Fibroblast of lung (primary cell): ENCODE measurements around the gene UTP14A. TPM values are rescaled to one million over a fixed set of nuclear protein-coding genes. Genes with fewer than 3 reads are reported as not detected.

Experiments used
- DNase-seq, 2 donors: peaks; one replicate each; pipeline versions ENCODE4 v3.0.0 to v3.0.0-alpha.2; 2010; ENCODE audit warnings: low read depth in 2 of 2
- H2AFZ ChIP-seq: 2 replicates; pipeline ENCODE4 v1.5.1; 2012; ENCODE audit warnings: low read length, control low read depth, inconsistent platforms
- H3K27ac ChIP-seq: 2 replicates; pipeline ENCODE4 v1.5.1; 2011; ENCODE audit warnings: low read length, control low read depth; ENCODE audit not compliant: insufficient read depth
- H3K27me3 ChIP-seq: 2 replicates; pipeline ENCODE4 v1.5.1; 2011; ENCODE audit warnings: mild to moderate bottlenecking, low read length; ENCODE audit not compliant: control insufficient read depth, insufficient read depth
- H3K36me3 ChIP-seq: 2 replicates; pipeline ENCODE4 v1.5.1; 2011; ENCODE audit warnings: low read length; ENCODE audit not compliant: control insufficient read depth, insufficient read depth
- H3K4me1 ChIP-seq: 2 replicates; pipeline ENCODE4 v1.5.1; 2011; ENCODE audit warnings: low read length; ENCODE audit not compliant: control insufficient read depth, insufficient read depth; ENCODE audit errors: extremely low read depth
- H3K4me2 ChIP-seq: 2 replicates; pipeline ENCODE4 v1.5.1; 2011; ENCODE audit warnings: low read length, control low read depth; ENCODE audit not compliant: insufficient read depth; ENCODE audit errors: extremely low read depth
- H3K4me3 ChIP-seq, 4 experiments: fragments of 200-600 bp in 1 of 4; sonication (generic) in 1 of 4; replicated peaks in 1 of 4; 2 replicates each; pipeline ENCODE4 v1.5.1; 2011 to 2016; ENCODE audit warnings: low read length in 4 of 4, low read depth in 3 of 4, mild to moderate bottlenecking in 3 of 4, control low read depth in 2 of 4, inconsistent platforms in 1 of 4, mixed read lengths in 1 of 4; ENCODE audit not compliant: insufficient read depth in 1 of 4; ENCODE audit errors: control extremely low read depth in 1 of 4
- H3K79me2 ChIP-seq: 2 replicates; pipeline ENCODE4 v1.5.1; 2012; ENCODE audit warnings: mild to moderate bottlenecking, low read length, inconsistent platforms; ENCODE audit not compliant: control insufficient read depth, insufficient read depth
- H3K9ac ChIP-seq: 2 replicates; pipeline ENCODE4 v1.5.1; 2011; ENCODE audit warnings: mild to moderate bottlenecking, low read length, control low read depth; ENCODE audit not compliant: insufficient read depth
- H3K9me3 ChIP-seq: 2 replicates; pipeline ENCODE4 v1.5.1; 2012; ENCODE audit warnings: low read depth, low read length; ENCODE audit not compliant: control insufficient read depth, insufficient read depth
- H4K20me1 ChIP-seq: 2 replicates; pipeline ENCODE4 v1.5.1; 2011; ENCODE audit warnings: low read length; ENCODE audit not compliant: control insufficient read depth, insufficient read depth; ENCODE audit errors: extremely low read depth
- EZH2 ChIP-seq: IDR thresholded peaks from 2 replicates; pipeline ENCODE4 v1.5.1; 2012; ENCODE audit warnings: low read length, control low read depth, mild to moderate bottlenecking; ENCODE audit errors: missing control alignments
- polyA plus RNA-seq, 2 donors: library from polyadenylated mRNA; depleted of rRNA in 1 of 2; stranded (reverse) in 1 of 2; unstranded in 1 of 2; fragments of >200 nt; gene quantifications; 2 replicates each; pipeline ENCODE4 v1.2.1, GENCODE V29; 2011 to 2012; ENCODE audit warnings: missing spikeins in 1 of 2
- total RNA-seq: library from RNA; depleted of rRNA; stranded (reverse); fragments of >200 nt; gene quantifications from 2 replicates; pipeline ENCODE4 v1.2.1, GENCODE V29; 2014
- TF ChIP-seq, protein P1 (sequence below), 2 donors: IDR thresholded peaks in 1 of 2; conservative IDR thresholded peaks in 1 of 2; 1 replicate in 1 of 2; 2 replicates in 1 of 2; pipeline ENCODE4 v1.5.1; 2011 to 2012; ENCODE audit warnings: low read length in 2 of 2, control low read depth in 1 of 2, inconsistent platforms in 1 of 2, low read depth in 1 of 2, mild to moderate bottlenecking in 1 of 2

The UTP14A gene
- total and polyA plus RNA-seq, 2 donors (not counting 1 experiment from before 2014, with no cell fraction given), result 15.0 to 15.6 TPM

DNA sequence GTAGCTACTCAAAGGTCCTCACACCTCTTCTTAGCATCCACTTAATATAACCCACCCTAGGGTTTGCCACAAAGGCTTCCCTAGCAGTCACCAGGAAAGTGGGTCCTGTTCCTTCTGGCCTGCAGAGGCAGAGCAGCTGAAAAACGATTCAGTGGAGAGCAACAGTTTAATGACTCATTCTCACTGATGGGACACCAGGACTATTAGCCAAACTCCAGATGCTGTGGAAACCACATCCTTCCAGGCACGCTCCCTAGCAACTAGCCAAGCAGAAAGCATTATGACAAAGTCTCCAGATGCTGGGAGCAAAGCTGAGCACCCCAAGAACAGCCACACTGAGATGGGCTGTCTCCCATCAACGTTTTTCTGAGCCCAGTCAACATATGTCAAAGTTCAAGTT, 30.3 kb upstream of the UTP14A start:
- H2AFZ ChIP-seq, result no peak overlapping the region
- peak; percentile 70 to 84 for DNase-seq
- peak overlapping the region; percentile 43 for H3K27ac ChIP-seq

DNA sequence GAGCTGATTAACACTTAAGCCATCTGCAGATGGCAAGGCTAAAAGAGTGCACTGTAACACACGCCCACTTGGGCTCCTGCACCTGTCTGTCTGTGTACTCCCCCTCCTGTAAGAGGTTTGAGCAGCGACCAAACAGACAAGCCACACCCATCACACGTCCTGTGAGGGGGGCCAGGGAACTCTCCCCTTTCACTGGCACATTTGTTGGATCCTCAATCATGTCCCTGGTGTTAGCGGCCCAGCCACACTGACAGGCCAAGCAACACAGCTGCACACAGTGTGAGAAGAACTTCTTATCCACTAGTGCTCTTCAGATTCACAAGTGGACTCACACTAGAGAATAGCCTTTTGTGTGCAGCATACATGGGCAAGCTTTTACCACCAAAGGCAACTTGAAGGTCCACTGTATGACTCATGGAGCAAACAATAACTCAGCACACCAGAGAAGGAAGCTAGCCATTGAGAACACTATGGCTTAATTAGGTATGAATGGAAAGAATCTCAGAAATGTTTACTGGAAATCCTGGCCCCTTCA, 29.1 kb upstream of the UTP14A start:
- no peak overlapping the region for H3K4me2 ChIP-seq
- DNase-seq, result peak; percentile 2 to 82
- TF ChIP-seq EZH2, result no peak
- TF ChIP-seq, protein P1, sequence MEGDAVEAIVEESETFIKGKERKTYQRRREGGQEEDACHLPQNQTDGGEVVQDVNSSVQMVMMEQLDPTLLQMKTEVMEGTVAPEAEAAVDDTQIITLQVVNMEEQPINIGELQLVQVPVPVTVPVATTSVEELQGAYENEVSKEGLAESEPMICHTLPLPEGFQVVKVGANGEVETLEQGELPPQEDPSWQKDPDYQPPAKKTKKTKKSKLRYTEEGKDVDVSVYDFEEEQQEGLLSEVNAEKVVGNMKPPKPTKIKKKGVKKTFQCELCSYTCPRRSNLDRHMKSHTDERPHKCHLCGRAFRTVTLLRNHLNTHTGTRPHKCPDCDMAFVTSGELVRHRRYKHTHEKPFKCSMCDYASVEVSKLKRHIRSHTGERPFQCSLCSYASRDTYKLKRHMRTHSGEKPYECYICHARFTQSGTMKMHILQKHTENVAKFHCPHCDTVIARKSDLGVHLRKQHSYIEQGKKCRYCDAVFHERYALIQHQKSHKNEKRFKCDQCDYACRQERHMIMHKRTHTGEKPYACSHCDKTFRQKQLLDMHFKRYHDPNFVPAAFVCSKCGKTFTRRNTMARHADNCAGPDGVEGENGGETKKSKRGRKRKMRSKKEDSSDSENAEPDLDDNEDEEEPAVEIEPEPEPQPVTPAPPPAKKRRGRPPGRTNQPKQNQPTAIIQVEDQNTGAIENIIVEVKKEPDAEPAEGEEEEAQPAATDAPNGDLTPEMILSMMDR (conservative IDR thresholded peaks at IDR 0.05 in 1 of 2, IDR thresholded peaks at IDR 0.05 in 1 of 2; ENCODE audit: low read depth in 1 of 2, low read length in 2 of 2), result no peak
- no peaks in the 10 kb centered on the region for H3K4me1 ChIP-seq
- H3K36me3 ChIP-seq, result no peaks in the 10 kb centered on the region
- no peak overlapping the region for H3K4me3 ChIP-seq
- H3K79me2 ChIP-seq, result no peaks in the 10 kb centered on the region
- no peaks in the 10 kb centered on the region for H4K20me1 ChIP-seq
- H3K9me3 ChIP-seq, result no peaks in the 10 kb centered on the region
- no peak overlapping the region for H3K9ac ChIP-seq
- no peak overlapping the region for H3K27ac ChIP-seq
- H3K27me3 ChIP-seq, result no peaks in the 10 kb centered on the region
- no peak overlapping the region for H2AFZ ChIP-seq

More for the DNA sequence above, 30.3 kb upstream of the UTP14A start:
- TF ChIP-seq, protein P1 (conservative IDR thresholded peaks at IDR 0.05 in 1 of 2, IDR thresholded peaks at IDR 0.05 in 1 of 2; ENCODE audit: low read depth in 1 of 2, low read length in 2 of 2), result no peak
- no peak for TF ChIP-seq EZH2
- Histone ChIP-seq H3K27me3 (no peaks in the 10 kb centered on the region), H3K4me1 (no peaks in the 10 kb centered on the region), H3K9me3 (no peaks in the 10 kb centered on the region), H4K20me1 (no peaks in the 10 kb centered on the region), H3K9ac (no peak overlapping the region), H3K4me3 (no peak overlapping the region), H3K79me2 (no peaks in the 10 kb centered on the region), H3K36me3 (no peaks in the 10 kb centered on the region), H3K4me2 (no peak overlapping the region)

DNA sequence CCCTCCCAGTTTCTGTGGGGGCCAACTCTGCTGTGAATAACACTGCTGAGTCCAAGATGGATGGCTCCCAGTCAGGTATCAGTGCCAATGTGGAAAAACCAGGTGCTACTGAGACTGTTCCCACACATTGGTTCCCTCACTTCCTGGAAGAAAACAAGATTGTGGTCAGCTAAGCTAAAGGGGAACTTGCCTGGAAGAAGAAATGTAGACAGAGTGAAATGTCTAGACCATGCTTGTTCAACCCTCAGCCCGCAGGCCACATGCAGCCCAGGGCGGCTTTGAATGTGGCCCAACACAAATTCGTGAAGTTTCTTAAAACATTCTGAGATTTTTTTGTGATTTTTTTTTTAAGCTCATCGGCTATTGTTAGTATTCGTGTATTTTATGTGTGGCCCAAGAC, 28.6 kb upstream of the UTP14A start:
- no peaks in the 10 kb centered on the region for H3K27me3 ChIP-seq
- H3K4me3 ChIP-seq, result no peak overlapping the region
- no peaks in the 10 kb centered on the region for H3K36me3 ChIP-seq
- no peak for TF ChIP-seq EZH2
- TF ChIP-seq, protein P1 (conservative IDR thresholded peaks at IDR 0.05 in 1 of 2, IDR thresholded peaks at IDR 0.05 in 1 of 2; ENCODE audit: low read depth in 1 of 2, low read length in 2 of 2), result no peak
- no peak overlapping the region for H3K9ac ChIP-seq
- no peak overlapping the region for H2AFZ ChIP-seq
- no peak overlapping the region for H3K27ac ChIP-seq
- H3K9me3 ChIP-seq, result no peaks in the 10 kb centered on the region
- H3K4me1 ChIP-seq, result no peaks in the 10 kb centered on the region
- no peaks in the 10 kb centered on the region for H4K20me1 ChIP-seq
- no peaks in the 10 kb centered on the region for H3K79me2 ChIP-seq
- peak in 1 of 2 donors; percentile 50 for DNase-seq
- H3K4me2 ChIP-seq, result no peak overlapping the region
